IPS-NIHi7 (cell line): ENCODE data around the gene YJEFN3.

Experiments
- DNase-seq: peaks from one replicate; pipeline ENCODE4 v3.0.0; 2012; ENCODE audit warnings: mixed read lengths; ENCODE audit errors: extremely low spot score

YJEFN3 gene

DNA sequence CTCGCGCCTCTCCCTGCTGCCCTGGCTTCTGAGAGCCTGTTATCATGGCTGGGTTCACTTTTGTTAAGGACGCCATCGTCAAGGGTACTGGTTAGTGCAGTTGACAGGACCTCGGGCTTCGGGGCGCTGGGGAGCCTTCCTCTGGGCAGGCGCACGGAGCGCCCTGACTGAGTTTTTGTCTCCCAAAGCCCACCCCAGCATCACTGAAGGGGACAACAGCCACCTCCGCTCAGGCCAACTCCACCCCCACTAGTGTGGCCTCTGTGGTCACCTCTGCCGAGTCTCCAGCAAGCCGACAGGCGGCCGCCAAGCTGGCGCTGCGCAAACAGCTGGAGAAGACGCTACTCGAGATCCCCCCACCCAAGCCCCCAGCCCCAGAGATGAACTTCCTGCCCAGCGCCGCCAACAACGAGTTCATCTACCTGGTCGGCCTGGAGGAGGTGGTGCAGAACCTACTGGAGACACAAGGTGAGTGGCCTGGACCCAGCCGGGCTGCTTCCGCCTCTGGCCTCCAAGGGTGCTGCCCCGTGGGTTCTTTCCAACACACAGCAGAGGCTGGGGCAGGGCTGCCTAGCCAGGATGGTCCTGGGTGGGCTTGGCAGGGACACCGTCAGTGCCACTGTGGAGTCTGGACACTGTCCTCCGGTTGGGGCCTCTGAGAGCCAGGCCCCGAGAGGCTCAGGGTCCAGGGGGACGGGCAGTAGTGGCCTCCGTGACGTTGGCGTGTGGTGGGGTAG is 30.3 kb upstream of the YJEFN3 start:
- no peak for DNase-seq

DNA sequence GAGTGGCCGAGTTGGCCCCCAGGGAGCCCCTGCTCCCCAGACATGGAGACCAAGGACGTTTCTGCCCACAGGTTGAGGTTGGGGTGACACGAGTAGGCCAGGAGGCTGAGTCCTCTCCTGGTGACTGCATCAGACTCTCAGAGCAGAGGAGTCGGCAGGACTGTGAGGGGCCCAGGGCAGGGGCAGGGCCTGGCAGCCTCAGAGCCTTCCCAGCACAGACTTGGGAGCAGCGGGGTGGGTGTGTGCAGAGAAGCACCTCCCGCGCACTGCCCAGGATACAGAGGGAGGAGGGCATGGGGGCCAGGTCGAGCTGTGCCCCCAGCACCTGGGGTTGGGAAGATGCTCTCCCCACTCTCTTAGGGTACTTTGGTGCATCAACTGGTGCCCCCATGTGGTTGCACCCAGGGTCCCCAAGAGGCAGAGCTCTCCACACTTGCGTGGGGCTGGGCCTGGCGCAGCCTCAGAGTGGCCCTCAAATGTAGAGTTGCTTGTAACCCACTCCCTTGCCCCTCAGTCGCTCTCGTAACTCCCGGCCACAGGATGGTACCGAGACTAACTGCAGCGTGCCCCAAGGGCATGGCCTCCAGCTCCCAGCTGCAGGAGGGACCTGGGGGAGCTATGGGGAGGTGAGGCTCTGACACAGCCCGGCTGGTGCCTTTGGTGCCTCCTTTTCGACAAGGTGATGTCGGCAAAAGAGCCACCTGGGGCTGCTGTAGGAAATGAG is 29.3 kb upstream of the YJEFN3 start:
- DNase-seq, result no peak

DNA sequence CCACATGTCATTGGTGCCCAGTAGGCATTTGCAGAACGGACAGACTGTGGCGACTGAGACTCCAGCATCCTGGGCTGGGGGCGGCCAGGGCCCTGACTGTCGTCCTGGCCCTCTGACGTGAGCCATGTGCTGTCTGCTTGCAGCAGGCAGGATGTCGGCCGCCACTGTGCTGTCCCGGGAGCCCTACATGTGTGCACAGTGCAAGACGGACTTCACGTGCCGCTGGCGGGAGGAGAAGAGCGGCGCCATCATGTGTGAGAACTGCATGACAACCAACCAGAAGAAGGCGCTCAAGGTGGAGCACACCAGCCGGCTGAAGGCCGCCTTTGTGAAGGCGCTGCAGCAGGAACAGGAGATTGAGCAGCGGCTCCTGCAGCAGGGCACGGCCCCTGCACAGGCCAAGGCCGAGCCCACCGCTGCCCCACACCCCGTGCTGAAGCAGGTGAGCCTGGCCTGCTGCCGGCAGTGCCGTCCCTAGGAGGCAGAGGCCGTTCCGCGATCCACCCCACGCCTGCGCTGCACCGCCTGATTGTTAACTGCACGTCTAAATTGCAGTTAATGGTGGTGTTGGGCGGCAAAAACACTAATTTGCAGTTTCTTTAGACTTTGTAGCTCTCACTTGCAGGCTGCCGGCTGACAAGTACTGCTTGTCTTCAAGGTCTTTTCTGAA is 27.6 kb upstream of the YJEFN3 start:
- DNase-seq, result no peak

DNA sequence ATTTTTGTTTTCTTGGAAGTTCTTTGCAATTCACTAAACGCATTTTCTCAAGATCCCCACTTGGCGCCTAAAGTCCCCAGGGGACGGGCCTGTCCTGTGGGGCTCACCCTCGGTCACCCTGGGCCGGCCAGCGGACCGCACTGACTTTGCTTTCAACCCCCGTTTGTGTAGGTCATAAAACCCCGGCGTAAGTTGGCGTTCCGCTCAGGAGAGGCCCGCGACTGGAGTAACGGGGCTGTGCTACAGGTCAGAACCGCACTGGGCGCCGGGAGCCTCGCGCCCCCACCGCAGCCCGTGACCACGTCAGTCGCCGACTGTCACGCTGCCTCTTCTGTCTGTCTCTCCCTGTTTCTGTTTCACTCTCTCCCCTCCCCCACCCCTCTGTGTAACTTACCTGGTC is 26.9 kb upstream of the YJEFN3 start:
- DNase-seq, result no peak

DNA sequence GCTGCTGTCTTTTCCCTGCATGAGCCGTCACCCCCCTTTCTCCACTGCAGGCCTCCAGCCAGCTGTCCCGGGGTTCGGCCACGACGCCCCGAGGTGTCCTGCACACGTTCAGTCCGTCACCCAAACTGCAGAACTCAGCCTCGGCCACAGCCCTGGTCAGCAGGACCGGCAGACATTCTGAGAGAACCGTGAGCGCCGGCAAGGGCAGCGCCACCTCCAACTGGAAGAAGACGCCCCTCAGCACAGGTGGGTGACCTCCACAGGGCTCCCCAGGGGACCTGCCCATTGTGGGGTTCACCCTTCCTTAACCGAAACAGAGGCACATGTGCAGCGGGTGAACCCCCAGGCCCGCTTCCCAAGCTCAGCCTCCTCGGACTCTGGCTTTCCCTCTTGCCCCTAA is 26.4 kb upstream of the YJEFN3 start:
- DNase-seq, result no peak

DNA sequence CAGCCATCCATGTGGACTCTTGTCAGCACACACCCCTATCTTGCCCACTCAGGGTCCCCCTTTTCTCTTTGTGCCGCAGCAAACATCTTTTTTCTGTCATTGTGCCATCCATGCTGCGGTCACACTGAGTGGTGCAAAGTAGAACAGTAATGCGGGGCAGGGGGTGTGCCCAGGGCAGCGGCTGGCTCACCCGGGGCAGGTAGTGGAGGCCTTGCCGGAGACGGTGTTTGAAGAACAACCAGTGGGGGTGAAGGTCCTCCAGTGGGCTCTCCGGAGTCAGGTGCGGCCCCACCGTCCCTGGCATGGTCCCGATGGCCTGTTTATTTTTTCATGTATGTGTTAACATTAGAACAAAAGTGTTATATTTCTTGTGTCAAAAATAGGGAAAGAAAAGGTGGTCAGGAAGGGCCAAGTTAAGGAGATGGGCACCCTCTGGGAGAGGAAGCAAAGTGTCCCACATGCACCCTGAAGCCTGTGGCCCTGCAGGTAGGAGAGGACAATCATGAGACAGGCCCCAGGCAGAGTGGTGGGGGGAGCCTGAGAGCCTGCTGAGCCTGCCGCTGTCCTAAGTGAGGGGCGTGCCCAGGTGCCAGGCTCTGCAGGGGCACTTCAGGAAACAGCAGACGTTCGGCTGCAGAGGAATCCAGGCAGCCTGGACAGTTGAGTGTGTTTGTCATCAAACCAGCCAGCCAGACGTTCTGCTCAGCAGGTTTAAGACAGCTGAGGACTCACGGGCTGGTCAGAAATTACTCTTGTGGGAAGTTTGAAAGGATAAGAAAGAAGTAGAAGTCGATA is 25.7 kb upstream of the YJEFN3 start:
- no peak for DNase-seq

DNA sequence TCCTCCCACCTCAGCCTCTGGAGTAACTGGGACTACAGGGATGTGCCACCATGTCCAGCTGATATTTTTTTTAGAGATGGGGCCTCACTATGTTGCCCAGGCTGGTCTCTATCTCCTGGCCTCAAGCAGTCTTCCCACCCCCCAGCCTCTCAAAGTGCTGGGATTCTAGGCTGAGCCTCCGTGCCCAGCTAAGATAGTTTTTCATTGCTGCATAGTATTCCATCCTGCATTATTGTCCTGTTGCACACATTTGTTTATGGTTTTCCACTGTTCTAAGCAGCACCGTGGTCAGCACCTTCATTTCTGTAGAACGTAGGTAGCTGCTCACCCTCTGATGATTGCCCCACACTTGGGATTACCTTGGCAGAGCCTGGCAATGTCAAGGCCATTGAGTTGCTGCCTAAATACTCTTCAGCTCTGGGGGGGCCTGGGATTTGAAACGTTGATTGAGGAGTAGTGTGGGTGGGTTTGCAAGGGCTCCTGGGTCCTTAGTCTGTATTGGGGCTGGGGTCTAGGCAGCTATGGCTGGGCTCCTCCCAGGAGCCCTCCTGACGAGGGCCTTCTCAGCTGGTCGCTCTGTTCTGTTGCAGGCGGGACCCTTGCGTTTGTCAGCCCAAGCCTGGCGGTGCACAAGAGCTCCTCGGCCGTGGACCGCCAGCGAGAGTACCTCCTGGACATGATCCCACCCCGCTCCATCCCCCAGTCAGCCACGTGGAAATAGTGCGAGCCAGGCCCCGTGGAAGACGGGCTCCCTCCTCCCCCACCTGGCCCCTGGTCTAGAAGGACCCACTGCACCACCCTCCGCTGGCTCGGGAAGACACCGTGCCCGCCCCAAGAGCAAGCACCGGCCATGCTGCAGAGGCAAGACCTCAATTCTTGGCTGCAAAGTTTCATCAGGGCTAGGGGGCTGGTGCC is 23.7 kb upstream of the YJEFN3 start:
- no peak for DNase-seq

DNA sequence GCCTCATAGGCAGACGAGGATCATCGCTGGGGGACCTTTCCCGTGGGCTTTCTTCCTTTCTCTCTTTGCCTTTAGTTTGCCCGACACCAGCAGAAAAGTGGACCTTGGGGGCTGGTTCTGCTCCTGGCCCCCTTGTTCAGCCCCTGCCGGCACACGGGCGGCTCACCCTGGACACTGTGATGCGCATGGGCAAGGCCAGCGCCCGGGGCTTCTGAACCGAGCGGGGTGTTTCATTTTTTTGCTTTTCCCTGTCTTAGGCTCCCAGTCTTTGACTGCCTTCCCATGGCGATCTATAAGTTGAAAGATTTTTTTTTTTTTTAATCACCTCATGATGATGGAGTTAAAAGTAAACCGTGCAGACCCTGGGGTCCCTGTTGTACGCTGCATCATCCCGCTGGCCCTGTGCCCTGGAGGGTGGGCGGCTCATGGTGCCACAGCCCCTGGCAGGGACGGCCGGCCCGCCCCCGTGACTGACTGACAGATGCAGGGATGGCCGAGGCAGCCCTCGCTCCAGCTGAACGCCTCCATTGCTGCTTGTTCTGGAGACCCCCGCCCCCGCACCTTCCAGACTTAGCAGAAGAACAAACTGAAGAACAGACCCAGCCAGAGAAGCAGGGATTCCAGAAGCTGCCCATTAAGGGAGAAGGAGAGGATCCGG is 22.9 kb upstream of the YJEFN3 start:
- DNase-seq, result no peak

DNA sequence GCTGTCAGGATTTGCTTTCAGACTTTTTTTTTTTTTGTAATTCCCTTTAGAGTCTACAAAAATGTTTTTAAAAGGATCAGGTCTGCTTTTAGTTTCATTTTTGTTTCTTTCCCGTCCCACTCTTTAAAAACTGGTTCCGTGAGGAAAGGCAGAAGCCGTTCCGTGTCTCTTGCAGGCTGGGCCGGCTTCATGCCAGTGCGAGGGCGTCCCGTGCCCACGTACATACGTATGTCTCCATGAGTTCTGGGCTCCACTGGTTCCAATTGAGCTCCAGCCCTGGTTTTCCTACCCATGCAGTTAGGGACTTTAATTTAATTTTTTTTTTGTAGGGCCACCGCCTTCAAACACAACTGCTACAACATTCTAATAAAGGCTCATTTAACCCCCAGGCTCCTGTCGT is 22.1 kb upstream of the YJEFN3 start:
- no peak for DNase-seq

DNA sequence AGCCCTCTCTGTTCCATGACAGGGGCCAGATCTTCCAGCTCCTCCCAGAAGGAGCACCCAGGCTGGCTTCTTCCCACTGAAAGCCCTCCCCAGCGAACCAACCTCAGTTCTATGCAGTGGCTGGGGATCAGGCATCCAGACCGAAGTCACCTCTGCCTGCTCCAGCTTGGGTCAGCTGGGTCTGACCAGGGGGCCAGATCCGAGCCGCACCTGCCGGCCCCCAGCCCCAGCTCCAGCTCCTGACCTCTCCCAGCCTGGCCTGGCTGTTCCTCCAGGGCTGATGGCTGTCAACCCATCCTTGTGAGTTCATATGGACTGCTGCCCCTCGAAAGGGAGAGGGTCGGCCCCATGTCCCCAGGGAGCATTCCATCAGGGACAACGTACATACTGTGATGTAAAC is 21.4 kb upstream of the YJEFN3 start:
- no peak for DNase-seq

DNA sequence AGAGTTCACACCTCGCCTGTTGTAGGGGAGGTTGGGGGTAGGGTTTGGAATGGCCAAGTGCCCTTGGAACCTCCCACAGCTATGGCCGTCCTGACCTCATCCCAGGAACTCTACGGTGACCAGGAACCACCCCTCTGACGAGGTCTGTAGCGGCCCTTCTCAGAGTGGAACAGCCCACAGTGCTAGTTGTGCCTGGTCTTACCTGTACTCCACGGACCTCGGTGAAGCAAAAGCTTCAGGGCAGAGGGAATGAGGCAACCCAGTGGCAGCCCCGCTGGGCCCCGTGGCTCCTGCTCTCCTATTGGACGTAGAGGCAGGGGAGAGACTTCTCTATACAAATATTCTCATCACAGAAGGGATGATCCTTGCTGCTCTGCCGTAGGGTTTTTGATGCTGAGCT is 20.5 kb upstream of the YJEFN3 start:
- no peak for DNase-seq

DNA sequence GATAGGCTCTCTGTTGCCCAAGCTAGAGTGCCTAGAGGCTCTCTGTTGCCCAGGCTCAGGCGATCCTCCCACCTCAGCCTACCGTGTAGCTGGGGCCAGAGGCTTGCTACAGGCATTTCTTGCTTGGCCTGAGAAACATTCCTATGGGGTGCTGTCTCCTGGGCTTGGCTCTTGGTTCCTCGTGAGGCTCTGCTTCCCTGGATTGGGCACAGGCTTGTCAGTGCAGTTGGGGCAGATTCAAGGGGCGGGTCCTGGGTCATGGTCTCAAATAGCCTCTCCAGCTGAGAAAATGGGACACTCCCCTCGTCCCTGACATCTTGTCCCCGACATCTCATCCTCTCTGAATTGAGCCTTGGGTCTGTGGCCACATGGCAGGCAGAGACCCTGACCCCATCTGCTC is 18.3 kb upstream of the YJEFN3 start:
- DNase-seq, result no peak

DNA sequence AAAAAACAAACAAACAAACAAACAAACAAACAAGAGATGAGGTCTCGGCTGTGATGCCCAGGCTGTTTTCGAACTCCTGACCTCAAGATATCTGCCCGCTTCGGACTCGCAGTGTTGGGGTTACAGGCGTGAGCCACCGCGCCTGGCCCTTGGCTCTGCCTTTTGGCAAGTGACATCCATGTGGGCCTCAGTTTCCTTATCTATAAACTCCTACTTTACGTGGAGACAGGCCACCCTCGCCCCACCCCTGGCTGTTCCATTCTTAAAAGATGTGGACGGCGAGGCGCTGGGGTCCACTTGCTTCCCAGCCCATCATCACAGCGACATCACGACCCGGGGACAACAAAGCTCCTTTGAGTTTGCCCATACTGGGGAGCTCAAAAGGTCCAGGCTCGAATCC is 15.0 kb upstream of the YJEFN3 start:
- DNase-seq, result no peak

DNA sequence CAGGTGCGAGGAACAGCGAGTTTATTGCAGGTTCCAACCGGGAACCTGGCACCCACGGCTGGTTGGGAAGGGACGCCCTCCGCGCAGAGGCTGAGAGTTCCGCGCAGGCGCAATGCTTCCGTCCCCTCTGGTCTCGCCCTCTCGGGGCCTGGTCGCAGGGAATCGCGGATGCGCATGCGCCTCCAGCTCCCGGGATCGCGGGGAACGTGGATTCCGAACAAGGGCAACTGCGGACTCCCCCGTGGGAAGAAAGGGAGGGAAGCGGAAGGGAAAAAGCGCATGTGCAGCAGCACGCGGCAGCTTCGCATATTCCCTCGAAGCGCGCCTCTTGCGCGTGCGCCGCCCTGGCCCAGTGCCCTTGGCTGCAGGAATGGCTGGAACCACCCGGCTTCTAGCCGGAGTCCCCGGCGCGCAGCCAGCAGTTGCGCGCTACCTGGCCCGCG is 14.5 kb upstream of the YJEFN3 start:
- DNase-seq, result no peak

DNA sequence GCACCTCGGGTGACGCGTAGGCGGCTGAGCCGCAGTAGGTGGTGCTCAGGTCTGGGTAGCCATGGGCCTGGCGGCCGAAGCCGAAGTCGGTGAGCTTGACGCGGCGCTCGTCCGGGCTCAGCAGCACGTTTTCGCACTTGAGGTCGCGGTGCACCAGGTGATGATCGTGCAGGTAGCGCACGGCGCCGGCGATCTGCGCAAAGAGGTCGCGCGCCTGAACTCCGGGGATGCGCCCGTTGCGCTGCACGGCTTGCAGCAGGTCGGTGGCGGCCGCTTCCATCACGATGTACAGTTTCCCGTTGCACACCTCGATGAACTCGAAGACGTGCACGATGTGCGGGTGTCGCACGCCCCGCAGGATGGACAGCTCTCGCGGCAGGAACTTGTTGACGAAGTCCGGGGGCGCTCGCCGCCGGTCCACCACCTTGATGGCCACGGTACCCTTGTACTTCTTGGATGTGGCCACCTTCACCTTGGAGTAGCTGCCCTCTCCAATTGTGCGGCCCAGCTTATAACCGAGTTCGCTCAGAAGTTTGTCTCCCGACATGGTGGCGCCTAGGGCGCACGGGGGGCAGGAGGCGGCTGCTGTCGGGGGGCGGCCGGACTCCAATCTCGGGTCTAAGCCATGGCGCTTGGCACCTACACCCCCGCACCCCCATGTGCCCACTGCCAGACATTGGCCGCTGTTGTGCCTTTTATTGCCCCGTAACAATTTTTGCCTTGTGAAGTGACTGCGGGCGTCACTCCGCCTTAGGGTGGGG is 13.7 kb upstream of the YJEFN3 start, which contains the start of gene TSSK6:
Gene TSSK6, minus strand, starts transcription at position 668 of the 761 bp plus-strand sequence. Its CDS starts 121 bp downstream, at position 547.
- DNase-seq, result no peak

DNA sequence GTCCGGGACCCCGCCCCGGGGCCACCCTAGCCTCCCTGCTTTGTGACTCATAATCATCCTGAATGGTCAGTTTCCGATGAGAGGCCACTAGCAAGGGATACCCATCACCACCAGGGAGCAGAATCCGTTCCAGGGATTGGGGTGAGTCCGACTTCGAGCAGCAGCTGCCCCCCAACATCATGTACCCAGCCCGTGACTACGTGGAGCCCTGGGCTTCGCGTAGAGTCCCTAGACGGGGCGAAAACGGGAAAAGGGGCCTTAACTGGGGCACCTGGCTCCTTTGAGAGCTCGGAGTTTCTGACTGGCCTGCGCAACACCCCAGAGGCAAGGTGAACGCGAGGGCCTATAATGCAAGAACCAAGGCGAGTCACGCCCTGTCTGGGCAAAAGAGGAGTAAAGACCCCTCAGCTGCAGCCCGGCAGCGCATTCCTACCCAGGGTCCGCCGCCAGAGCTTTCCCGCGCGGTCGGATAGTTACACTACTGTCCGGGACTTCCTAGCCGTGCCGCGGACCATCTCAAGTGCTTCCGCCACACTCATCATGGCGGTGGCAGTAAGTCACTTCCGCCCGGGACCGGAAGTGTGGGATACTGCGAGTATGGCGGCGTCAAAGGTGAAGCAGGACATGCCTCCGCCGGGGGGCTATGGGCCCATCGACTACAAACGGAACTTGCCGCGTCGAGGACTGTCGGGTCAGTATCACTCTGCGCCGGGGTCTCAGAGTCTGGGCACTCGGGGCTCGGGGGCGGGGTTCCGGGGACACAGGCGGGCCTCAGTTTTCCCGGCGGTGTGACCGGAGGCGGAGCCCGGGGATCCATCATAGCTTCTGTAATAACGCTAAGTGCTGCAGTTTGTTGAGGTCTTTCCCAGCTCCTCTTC is 12.8 kb upstream of the YJEFN3 start, which contains the start of gene NDUFA13:
Gene NDUFA13, plus strand, starts transcription at position 584 of the 878 bp plus-strand sequence. Its CDS starts 14 bp downstream, at position 598.
- DNase-seq, result peak; percentile 90

DNA sequence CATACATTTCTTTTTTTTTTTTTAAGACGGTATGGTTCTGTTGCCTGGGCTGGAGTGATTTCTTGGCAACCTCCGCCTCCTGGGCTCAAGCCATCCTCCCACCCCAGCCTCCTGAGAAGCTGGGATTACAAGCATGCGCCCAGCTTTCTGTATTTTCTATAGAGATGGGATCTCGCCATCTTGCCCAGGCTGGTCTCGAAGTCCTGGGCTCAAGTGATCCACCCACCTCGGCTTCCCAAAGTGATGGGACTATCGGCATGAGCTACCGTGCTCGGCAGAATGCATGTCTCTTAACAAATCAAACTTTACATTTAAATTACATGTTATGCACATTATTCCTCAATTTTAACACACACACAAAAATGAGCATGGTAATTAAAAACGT is 11.5 kb upstream of the YJEFN3 start:
- DNase-seq, result no peak

DNA sequence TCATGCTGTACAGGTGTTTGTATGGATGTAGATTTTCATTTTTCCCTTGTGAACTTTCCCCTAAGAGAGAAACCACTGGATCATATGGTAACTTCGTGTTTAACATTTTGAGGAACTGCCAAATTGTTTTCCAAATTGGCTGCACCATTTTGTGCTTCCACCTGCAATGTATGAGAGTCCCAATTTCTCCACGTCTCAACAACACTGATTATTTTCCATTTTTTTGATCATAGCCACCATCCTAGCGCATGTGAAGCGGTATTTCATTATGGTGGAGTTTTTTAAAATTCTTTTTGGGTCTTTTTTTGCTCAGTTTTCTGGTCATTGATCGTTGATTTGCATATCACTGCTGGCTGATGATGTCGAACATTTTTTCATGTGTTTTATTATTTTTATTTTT is 7.7 kb upstream of the YJEFN3 start:
- no peak for DNase-seq
